H1 (cell line): ENCODE results near the gene HABP2. TPM values are rescaled to one million over a fixed set of nuclear protein-coding genes. Genes with fewer than 3 reads are reported as not detected.

Experiments used
- CTCF ChIA-PET: fragments of 300-600 bp; sonication (Branson Sonifier 250); formaldehyde crosslinking; loops from one replicate; lab custom pipeline; 2021; ENCODE audit not compliant: partially characterized antibody; lab: Charles Lee
- POLR2A ChIA-PET: fragments of 300-600 bp; sonication (Branson Sonifier 250); formaldehyde crosslinking; loops from one replicate; lab custom pipeline; 2021; ENCODE audit warnings: inconsistent platforms; ENCODE audit not compliant: partially characterized antibody; lab: Charles Lee
- DNase-seq, 2 experiments: peaks; one replicate each; pipeline versions ENCODE4 v3.0.0 to v3.0.0-alpha.2; 2010 to 2022; ENCODE audit warnings: low spot score in 2 of 2, low read depth in 1 of 2, mixed read lengths in 1 of 2
- FAIRE-seq: peaks from 2 replicates; lab custom pipeline; 2011; peaks lifted over from hg19 to GRCh38; lab: Jason Lieb, UNC
- H2AFZ ChIP-seq: 2 replicates; pipeline ENCODE4 v1.8.1; 2012; ENCODE audit warnings: low read length, inconsistent platforms
- H2AK5ac ChIP-seq: 2 replicates; pipeline ENCODE4 v1.6.1; 2013; ENCODE audit warnings: low read depth, low read length
- H2BK120ac ChIP-seq: replicated peaks from 2 replicates; pipeline ENCODE3; 2013; ENCODE audit warnings: low read depth, low read length, inconsistent platforms
- H2BK12ac ChIP-seq: 2 replicates; pipeline ENCODE4 v1.6.1; 2013; ENCODE audit warnings: low read depth, low read length
- H2BK15ac ChIP-seq: 2 replicates; pipeline ENCODE4 v1.6.1; 2013; ENCODE audit warnings: low read length
- H2BK20ac ChIP-seq: 2 replicates; pipeline ENCODE4 v1.6.1; 2013; ENCODE audit warnings: low read length
- H2BK5ac ChIP-seq: 2 replicates; pipeline ENCODE4 v1.6.1; 2013; ENCODE audit warnings: low read depth, low read length
- H3K14ac ChIP-seq: 2 replicates; pipeline ENCODE4 v1.6.1; 2013; ENCODE audit warnings: inconsistent platforms; ENCODE audit not compliant: insufficient read length
- H3K18ac ChIP-seq: 2 replicates; pipeline ENCODE4 v1.6.1; 2013; ENCODE audit warnings: low read length; ENCODE audit errors: extremely low read depth
- H3K23ac ChIP-seq: 2 replicates; pipeline ENCODE4 v1.6.1; 2013; ENCODE audit warnings: inconsistent platforms; ENCODE audit not compliant: insufficient read length
- H3K23me2 ChIP-seq: 2 replicates; pipeline ENCODE4 v1.6.1; 2013; ENCODE audit warnings: low read depth, low read length
- H3K27ac ChIP-seq: 2 replicates; pipeline ENCODE4 v1.6.1; 2011; ENCODE audit warnings: low read depth, low read length, inconsistent platforms
- H3K27me3 ChIP-seq, 4 experiments: replicated peaks in 1 of 4; 1 replicate in 1 of 4; 2 replicates in 3 of 4; pipeline versions ENCODE4 v1.6.1 to v1.8.1; 2011 to 2013; ENCODE audit warnings: low read length in 3 of 4, mild to moderate bottlenecking in 3 of 4, inconsistent platforms in 2 of 4, mixed read lengths in 2 of 4, moderate library complexity in 1 of 4; ENCODE audit not compliant: control insufficient read depth in 3 of 4, insufficient read depth in 3 of 4; ENCODE audit errors: extremely low read depth in 1 of 4
- H3K36me3 ChIP-seq, 4 experiments: 2 replicates each; pipeline versions ENCODE4 v1.6.1 to v1.8.1; 2011 to 2013; ENCODE audit warnings: mild to moderate bottlenecking in 4 of 4, low read length in 3 of 4, moderate library complexity in 2 of 4, control low read depth in 1 of 4, inconsistent platforms in 1 of 4; ENCODE audit not compliant: insufficient read depth in 4 of 4, control insufficient read depth in 2 of 4
- H3K4ac ChIP-seq: replicated peaks from 2 replicates; pipeline ENCODE3; 2013; ENCODE audit warnings: low read length, low read depth, mixed read lengths, inconsistent platforms; ENCODE audit not compliant: insufficient read length
- H3K4me1 ChIP-seq, 4 experiments: replicated peaks in 1 of 4; 1 replicate in 1 of 4; 2 replicates in 3 of 4; pipeline versions ENCODE4 v1.6.1 to v1.8.1; 2011 to 2013; ENCODE audit warnings: low read length in 3 of 4, inconsistent platforms in 2 of 4, mixed read lengths in 1 of 4; ENCODE audit not compliant: insufficient read depth in 4 of 4, control insufficient read depth in 3 of 4
- H3K4me2 ChIP-seq, 2 experiments: 2 replicates each; pipeline versions ENCODE4 v1.6.1 to v1.8.1; 2011 to 2013; ENCODE audit warnings: low read depth in 2 of 2, low read length in 2 of 2, control low read depth in 1 of 2, inconsistent platforms in 1 of 2, mild to moderate bottlenecking in 1 of 2; ENCODE audit not compliant: insufficient read depth in 1 of 2
- H3K4me3 ChIP-seq, 4 experiments: fragments of 200-600, 300-600 bp in 1 of 4; sonication (generic), shearing (Covaris generic), sonication (Bioruptor Twin) in 1 of 4; 2 replicates each; pipeline versions ENCODE4 v1.5.1 to v1.8.1; 2011 to 2016; ENCODE audit warnings: low read length in 4 of 4, low read depth in 3 of 4, control low read depth in 2 of 4, inconsistent platforms in 2 of 4, mild to moderate bottlenecking in 2 of 4, mixed read lengths in 1 of 4, moderate library complexity in 1 of 4; ENCODE audit not compliant: insufficient read depth in 2 of 4; ENCODE audit errors: extremely low read depth in 1 of 4
- H3K56ac ChIP-seq: replicated peaks from 2 replicates; pipeline ENCODE3; 2013; ENCODE audit warnings: low read depth, mild to moderate bottlenecking, mixed read lengths, low read length, inconsistent platforms; ENCODE audit not compliant: insufficient read length
- H3K79me1 ChIP-seq: 2 replicates; pipeline ENCODE4 v1.6.1; 2013; ENCODE audit warnings: low read depth, low read length, control low read depth
- H3K79me2 ChIP-seq, 2 experiments: 2 replicates each; pipeline versions ENCODE4 v1.6.1 to v1.8.1; 2012 to 2013; ENCODE audit warnings: low read length in 2 of 2, mild to moderate bottlenecking in 2 of 2, inconsistent platforms in 1 of 2; ENCODE audit not compliant: insufficient read depth in 2 of 2, control insufficient read depth in 1 of 2
- H3K9ac ChIP-seq, 4 experiments: replicated peaks in 1 of 4; 1 replicate in 1 of 4; 2 replicates in 3 of 4; pipeline versions ENCODE4 v1.6.1 to v1.8.1; 2011 to 2013; ENCODE audit warnings: low read depth in 3 of 4, low read length in 3 of 4, control low read depth in 2 of 4, mild to moderate bottlenecking in 2 of 4, moderate library complexity in 2 of 4, inconsistent platforms in 1 of 4; ENCODE audit errors: extremely low read depth in 1 of 4
- H3K9me3 ChIP-seq, 2 experiments: 2 replicates each; pipeline versions ENCODE4 v1.6.1 to v1.8.1; 2012 to 2013; ENCODE audit warnings: mild to moderate bottlenecking in 2 of 2, moderate library complexity in 2 of 2, control low read depth in 1 of 2, inconsistent platforms in 1 of 2, low read depth in 1 of 2, low read length in 1 of 2, mixed read lengths in 1 of 2; ENCODE audit not compliant: insufficient read depth in 2 of 2
- H4K20me1 ChIP-seq, 2 experiments: replicated peaks in 1 of 2; 2 replicates each; pipeline versions ENCODE3 to v1.8.1; 2011 to 2013; ENCODE audit warnings: inconsistent platforms in 2 of 2, low read length in 2 of 2, mild to moderate bottlenecking in 1 of 2; ENCODE audit not compliant: insufficient read depth in 2 of 2, control insufficient read depth in 1 of 2
- H4K5ac ChIP-seq: 2 replicates; pipeline ENCODE4 v1.6.1; 2013; ENCODE audit warnings: low read length, low read depth, mixed read lengths, inconsistent platforms; ENCODE audit not compliant: insufficient read length
- H4K8ac ChIP-seq: 2 replicates; pipeline ENCODE4 v1.8.0; 2013; ENCODE audit warnings: mild to moderate bottlenecking, moderate library complexity, low read length, inconsistent platforms; ENCODE audit not compliant: insufficient read depth; ENCODE audit errors: extremely low read depth
- H4K91ac ChIP-seq: replicated peaks from 2 replicates; pipeline ENCODE3; 2013; ENCODE audit warnings: low read length, mixed read lengths, inconsistent platforms; ENCODE audit not compliant: insufficient read length
- ASH2L ChIP-seq: fragments of 200-600, 300-600 bp; sonication (generic); IDR thresholded peaks from one replicate; pipeline ENCODE4 v1.7.1; 2017; ENCODE audit warnings: low read length
- E2F6 ChIP-seq: IDR thresholded peaks from 2 replicates; pipeline ENCODE4 v1.6.1; 2012; ENCODE audit warnings: inconsistent platforms
- EGR1 ChIP-seq: IDR thresholded peaks from 2 replicates; pipeline ENCODE4 v1.6.1; 2011; ENCODE audit warnings: low read depth, low read length, borderline replicate concordance
- GABPA ChIP-seq: IDR thresholded peaks from 2 replicates; pipeline ENCODE4 v1.6.1; 2011; ENCODE audit warnings: mild to moderate bottlenecking, low read length, moderate library complexity, borderline replicate concordance; ENCODE audit not compliant: insufficient read depth
- KDM5A ChIP-seq: fragments of 200-600 bp; IDR thresholded peaks from 2 replicates; pipeline ENCODE4 v1.7.1; 2012; ENCODE audit warnings: mild to moderate bottlenecking, low read length, inconsistent platforms, mixed read lengths
- SIRT6 ChIP-seq: IDR thresholded peaks from one replicate; pipeline ENCODE4 v1.7.1; 2012; ENCODE audit warnings: low read length, inconsistent platforms
- SP4 ChIP-seq: IDR thresholded peaks from 2 replicates; pipeline ENCODE4 v1.6.1; 2012; ENCODE audit warnings: low read length, inconsistent platforms
- YY1 ChIP-seq: IDR thresholded peaks from 2 replicates; pipeline ENCODE4 v1.6.1; 2011; ENCODE audit warnings: low read depth, mild to moderate bottlenecking, low read length
- WGBS, 2 experiments: shearing (Covaris generic) in 1 of 2; methylation state at CpG; one replicate each; pipeline versions ENCODE4 v1.1.6 to v1.1.7; 2013 to 2015; ENCODE audit warnings: low lambda C conversion rate in 2 of 2, mixed read lengths in 2 of 2, inconsistent platforms in 1 of 2, low coverage in 1 of 2, missing lambda C conversion rate in 1 of 2; ENCODE audit not compliant: insufficient replicate concordance in 2 of 2, insufficient coverage in 1 of 2, insufficient read length in 1 of 2; ENCODE audit errors: extremely low coverage in 1 of 2, missing lambda C conversion rate in 1 of 2; 5-methylcytosine and 5-hydroxymethylcytosine counted together
- polyA plus RNA-seq, 7 experiments: library from polyadenylated mRNA; depleted of rRNA in 3 of 7; stranded (reverse) in 5 of 7; unstranded in 2 of 7; fragments of >200 nt in 5 of 7; fragments of 200-250 nt in 2 of 7; gene quantifications; 1 replicate in 5 of 7; 2 replicates in 1 of 7; 4 replicates in 1 of 7; pipeline versions ENCODE4 v1.2.1 to v1.2.3, GENCODE V29; 2011 to 2013; ENCODE audit warnings: missing spikeins in 2 of 7, mixed read lengths in 2 of 7
- total RNA-seq: library from RNA; stranded (reverse); fragmentation: NEBNext Ultra II Directional; extraction: Animal tissue kit (Norgen Biotek cat#: 25700); gene quantifications from 2 replicates; pipeline ENCODE4 v1.2.1, GENCODE V29; 2021

HABP2 gene
- total and polyA plus RNA-seq, 2 of the 8 experiments (the other 6 are each of a cell fraction or from before 2014, with no cell fraction given), result not detected

GRCh38 chr10:113560071-113560470, 7.2 kb downstream of the HABP2 start:
- Histone ChIP-seq H3K79me1 (no peaks in the 10 kb centered on the region), H3K14ac (no peak overlapping the region), H2AK5ac (no peak overlapping the region; the same call in 1 of the 2 replicates), H3K79me2 (no peaks in the 10 kb centered on the region), H3K27ac (no peak overlapping the region), H2BK120ac (no peak overlapping the region), H4K8ac (no peak overlapping the region), H2BK12ac (no peak overlapping the region), H2BK20ac (no peak overlapping the region), H3K36me3 (no peaks in the 10 kb centered on the region), H3K4ac (no peak overlapping the region), H2BK15ac (no peak overlapping the region), H4K91ac (no peak overlapping the region), H3K4me2 (peak overlapping the region in 1 of 2 experiments; percentile 42; a peak in 1 of 4 replicates), H3K9ac (no peak overlapping the region), H3K18ac (no peak overlapping the region; the same call in 1 of the 2 replicates), H4K5ac (no peak overlapping the region), H3K27me3 (peaks cover 73 to 82% (median 78%) of the 10 kb centered on the region in 4 experiments), H3K23ac (no peak overlapping the region), H4K20me1 (peaks cover 10 to 17% of the 10 kb centered on the region in 2 experiments), H3K4me3 (no peak overlapping the region), H3K23me2 (no peaks in the 10 kb centered on the region), H2AFZ (no peak overlapping the region), H3K9me3 (no peaks in the 10 kb centered on the region), H3K56ac (no peak overlapping the region), H3K4me1 (peaks cover 2 to 22% (median 13%) of the 10 kb centered on the region in 4 experiments), H2BK5ac (no peak overlapping the region)
- WGBS, 2 experiments, result 72% methylated on average over 5 of the region's 5 CpGs; no CpG with 5 or more reads in 1 of the 2 experiments
- FAIRE-seq (no peak), DNase-seq (no peak)
- ChIA-PET POLR2A (no interaction called here), CTCF (interaction anchor here (0.6 to 8.7 kb wide), 3 partner anchors 24 to 38 kb away, joined by 3 to 57 read pairs (median 12); no protein-coding TSS in a partner anchor)
- TF ChIP-seq E2F6 (no peak), ASH2L (no peak), EGR1 (no peak), KDM5A (no peak), SIRT6 (no peak), GABPA (no peak), SP4 (no peak), YY1 (no peak)
